ENCODE data around the gene IGF2BP2.

IGF2BP2 gene

GRCh38 chr3:185827595-185828344 lies 2.9 kb upstream of the IGF2BP2 start:
- no peak overlapping the region for H3K4me3 ChIP-seq (ENCODE audit: low read depth, low read length)
- in situ Hi-C loops (cut with HindIII; ENCODE audit: low pct_ligation_motif_present, low sequenced_read_pairs) = no loop called here
- TF ChIP-seq CTCF (IDR thresholded peaks at IDR 0.05; ENCODE audit: low read depth, low read length, missing control alignments) = no peak
- no peaks in the 10 kb centered on the region for H3K36me3 ChIP-seq (replicated peaks)
- DNase-seq = no peak
- H3K27me3 ChIP-seq (replicated peaks) = no peaks in the 10 kb centered on the region
- no peak overlapping the region for H3K27ac ChIP-seq

GRCh38 chr3:185825639-185826481 lies 1.0 kb upstream of the IGF2BP2 start:
- in situ Hi-C loops (cut with HindIII; ENCODE audit: low pct_ligation_motif_present, low sequenced_read_pairs) = no loop called here
- no peak for TF ChIP-seq CTCF (IDR thresholded peaks at IDR 0.05; ENCODE audit: low read depth, low read length, missing control alignments)
- Histone ChIP-seq H3K4me3 (ENCODE audit: low read depth, low read length) (peak overlapping the region; percentile 84), H3K27me3 (replicated peaks) (no peaks in the 10 kb centered on the region), H3K27ac (peak overlapping the region; percentile 22), H3K36me3 (replicated peaks) (no peaks in the 10 kb centered on the region)
- DNase-seq = no peak

- no peak for TF ChIP-seq CTCF (IDR thresholded peaks at IDR 0.05; ENCODE audit: low read depth, low read length, missing control alignments)
- in situ Hi-C loops (cut with HindIII; ENCODE audit: low pct_ligation_motif_present, low sequenced_read_pairs) = no loop called here
- no peaks in the 10 kb centered on the region for H3K27me3 ChIP-seq (replicated peaks)
- peak overlapping the region; percentile 94 for H3K27ac ChIP-seq
- H3K36me3 ChIP-seq (replicated peaks) = no peaks in the 10 kb centered on the region
- no peak for DNase-seq
- H3K4me3 ChIP-seq (ENCODE audit: low read depth, low read length) = peak overlapping the region; percentile 89
Observed at GRCh38 chr3:185824051-185825005, 514 bp downstream of the IGF2BP2 start.

GRCh38 chr3:185823078-185824044 lies 1.5 kb downstream of the IGF2BP2 start:
- H3K27ac ChIP-seq = peak overlapping the region; percentile 94
- no peaks in the 10 kb centered on the region for H3K36me3 ChIP-seq (replicated peaks)
- DNase-seq = no peak
- H3K27me3 ChIP-seq (replicated peaks) = no peaks in the 10 kb centered on the region
- in situ Hi-C loops (cut with HindIII; ENCODE audit: low pct_ligation_motif_present, low sequenced_read_pairs) = no loop called here
- peak overlapping the region; percentile 89 for H3K4me3 ChIP-seq (ENCODE audit: low read depth, low read length)
- peak; percentile 37 for TF ChIP-seq CTCF (IDR thresholded peaks at IDR 0.05; ENCODE audit: low read depth, low read length, missing control alignments)

Data from brain microvascular endothelial cell (primary cell).